SK-N-SH (cell line): ENCODE data around the gene ETV3. TPM values are rescaled to one million over a fixed set of nuclear protein-coding genes. Genes with fewer than 3 reads are reported as not detected.

Experiments used
- CTCF ChIA-PET: fragments of 300-600, 350-600 bp; formaldehyde crosslinking; extraction: SDS; loops from one replicate; lab custom pipeline; 2021; lab: Yijun Ruan, JAX
- POLR2A ChIA-PET: fragments of 350-600 bp; sonication (Branson Sonifier 250); formaldehyde crosslinking; extraction: SDS; loops from one replicate; lab custom pipeline; 2020; ENCODE audit warnings: antibody characterized with exemption, inconsistent platforms; lab: Yijun Ruan, JAX
- DNase-seq: peaks from one replicate; pipeline ENCODE4 v3.0.0; 2012
- H2AFZ ChIP-seq: fragments of 200-600 bp; sonication (generic); 2 replicates; pipeline ENCODE4 v1.8.1; 2016; ENCODE audit warnings: antibody characterized with exemption, mild to moderate bottlenecking, low read depth
- H3F3A ChIP-seq: fragments of 200-600 bp; sonication (generic); replicated peaks from 2 replicates; pipeline ENCODE3; 2016; ENCODE audit warnings: antibody characterized with exemption, mild to moderate bottlenecking; ENCODE audit not compliant: insufficient read depth
- H3K27ac ChIP-seq, 2 experiments: fragments of 200-500 bp in 1 of 2; fragments of 200-600 bp in 1 of 2; sonication (Bioruptor generic) in 1 of 2; sonication (generic), shearing (Covaris generic) in 1 of 2; 2 replicates each; pipeline versions ENCODE4 v1.5.1 to v1.6.1; 2014 to 2016; ENCODE audit warnings: low read depth in 2 of 2, inconsistent platforms in 1 of 2, low read length in 1 of 2, mild to moderate bottlenecking in 1 of 2, mixed read lengths in 1 of 2
- H3K27me3 ChIP-seq: fragments of 200-600 bp; sonication (generic), shearing (Covaris generic); 2 replicates; pipeline ENCODE4 v1.6.1; 2016; ENCODE audit warnings: mixed run types; ENCODE audit not compliant: insufficient read depth
- H3K36me3 ChIP-seq, 2 experiments: fragments of 200-500 bp in 1 of 2; fragments of 200-600 bp in 1 of 2; sonication (Bioruptor generic) in 1 of 2; sonication (generic) in 1 of 2; replicated peaks in 1 of 2; 2 replicates each; pipeline versions ENCODE3 to v1.5.1; 2014 to 2016; ENCODE audit warnings: low read length in 1 of 2, mild to moderate bottlenecking in 1 of 2; ENCODE audit not compliant: insufficient read depth in 2 of 2, control insufficient read depth in 1 of 2
- H3K4me1 ChIP-seq, 2 experiments: fragments of 200-500 bp in 1 of 2; fragments of 200-600 bp in 1 of 2; sonication (Bioruptor generic) in 1 of 2; sonication (generic), shearing (Covaris generic) in 1 of 2; 2 replicates each; pipeline versions ENCODE4 v1.5.1 to v1.6.1; 2014 to 2016; ENCODE audit warnings: low read depth in 1 of 2, low read length in 1 of 2, mixed run types in 1 of 2; ENCODE audit not compliant: insufficient read depth in 2 of 2, control insufficient read depth in 1 of 2
- H3K4me2 ChIP-seq: fragments of 200-600 bp; sonication (generic), shearing (Covaris generic); 2 replicates; pipeline ENCODE4 v1.6.1; 2017; ENCODE audit warnings: mixed run types
- H3K4me3 ChIP-seq, 2 experiments: fragments of 200-500 bp in 1 of 2; fragments of 200-600 bp in 1 of 2; sonication (Bioruptor generic) in 1 of 2; sonication (generic), shearing (Covaris generic) in 1 of 2; 2 replicates each; pipeline versions ENCODE4 v1.5.1 to v1.8.1; 2014 to 2016; ENCODE audit warnings: low read depth in 2 of 2, inconsistent platforms in 1 of 2, low read length in 1 of 2, mild to moderate bottlenecking in 1 of 2, mixed read lengths in 1 of 2, moderate library complexity in 1 of 2
- H3K79me2 ChIP-seq: fragments of 200-600 bp; sonication (generic); 2 replicates; pipeline ENCODE4 v1.8.1; 2017; ENCODE audit warnings: mild to moderate bottlenecking; ENCODE audit not compliant: insufficient read depth
- H3K9ac ChIP-seq: fragments of 200-600 bp; sonication (generic); 2 replicates; pipeline ENCODE4 v1.6.1; 2017; ENCODE audit warnings: mixed run types
- H3K9me2 ChIP-seq: fragments of 200-600 bp; sonication (generic); 2 replicates; pipeline ENCODE4 v1.6.1; 2017; ENCODE audit warnings: mixed run types
- H3K9me3 ChIP-seq: fragments of 200-600 bp; sonication (generic); 2 replicates; pipeline ENCODE4 v1.6.1; 2017; ENCODE audit warnings: mixed run types, mild to moderate bottlenecking, moderate library complexity
- H4K20me1 ChIP-seq: fragments of 200-600 bp; sonication (generic); 2 replicates; pipeline ENCODE4 v1.6.1; 2017; ENCODE audit warnings: mild to moderate bottlenecking, mixed run types; ENCODE audit not compliant: insufficient read depth
- CHD2 ChIP-seq: fragments of 150-350 bp; IDR thresholded peaks from 2 replicates; pipeline ENCODE4 v1.6.1; 2018; ENCODE audit warnings: low read length; ENCODE audit not compliant: partially characterized antibody
- ELF1 ChIP-seq: IDR thresholded peaks from 2 replicates; pipeline ENCODE4 v1.4.0; 2012
- EP300 ChIP-seq, 2 experiments: IDR thresholded peaks; 2 replicates each; pipeline versions ENCODE4 v1.4.0 to v1.6.1; 2012; ENCODE audit warnings: borderline replicate concordance in 1 of 2, low read depth in 1 of 2, low read length in 1 of 2
- FOSL2 ChIP-seq: IDR thresholded peaks from 2 replicates; pipeline ENCODE4 v1.4.0; 2012; ENCODE audit warnings: low read depth, mild to moderate bottlenecking, moderate library complexity, borderline replicate concordance
- FOXJ3 ChIP-seq: sonication (generic); formaldehyde crosslinking; IDR thresholded peaks from 2 replicates; pipeline ENCODE4 v1.5.1; 2020; ENCODE audit warnings: mild to moderate bottlenecking, missing genetic modification reagents
- GABPA ChIP-seq: IDR thresholded peaks from 2 replicates; pipeline ENCODE4 v1.4.0; 2012; ENCODE audit warnings: low read depth, mild to moderate bottlenecking
- GATA2 ChIP-seq: sonication (generic); formaldehyde crosslinking; IDR thresholded peaks from 2 replicates; pipeline ENCODE4 v1.5.0; 2020; ENCODE audit warnings: mild to moderate bottlenecking, missing genetic modification reagents
- JUND ChIP-seq: IDR thresholded peaks from 2 replicates; pipeline ENCODE4 v1.4.0; 2012
- MEF2A ChIP-seq: IDR thresholded peaks from 2 replicates; pipeline ENCODE4 v1.4.0; 2012; ENCODE audit warnings: low read depth, borderline replicate concordance
- NFIC ChIP-seq: IDR thresholded peaks from 2 replicates; pipeline ENCODE4 v1.4.0; 2012; ENCODE audit warnings: borderline replicate concordance
- SMC3 ChIP-seq: IDR thresholded peaks from 2 replicates; pipeline ENCODE4 v1.6.1; 2012; ENCODE audit warnings: low read depth, low read length, improper control_type of control experiment
- TCF12 ChIP-seq: IDR thresholded peaks from 2 replicates; pipeline ENCODE4 v1.4.0; 2012
- TEAD4 ChIP-seq: IDR thresholded peaks from 2 replicates; pipeline ENCODE4 v1.4.0; 2012; ENCODE audit warnings: mild to moderate bottlenecking, borderline replicate concordance; ENCODE audit not compliant: insufficient read depth
- WGBS: methylation state at CpG from one replicate; pipeline ENCODE4 v1.1.6; 2017; ENCODE audit warnings: low lambda C conversion rate; 5-methylcytosine and 5-hydroxymethylcytosine counted together
- polyA plus RNA-seq, 3 experiments: library from polyadenylated mRNA; depleted of rRNA; stranded (reverse); fragments of >200 nt; gene quantifications; 2 replicates each; pipeline ENCODE4 v1.2.3, GENCODE V29; 2012
- TF ChIP-seq, protein P1 (sequence below): IDR thresholded peaks from 2 replicates; pipeline ENCODE4; 2012
- TF ChIP-seq, protein P2 (sequence below): fragments of 150-350 bp; IDR thresholded peaks from 2 replicates; pipeline ENCODE4 v1.6.1; 2017; ENCODE audit warnings: antibody characterized with exemption, low read length, low read depth, borderline replicate concordance
- TF ChIP-seq, protein P3 (sequence below): fragments of 200-600 bp; sonication (generic); IDR thresholded peaks from 2 replicates; pipeline ENCODE4 v1.6.1; 2017; ENCODE audit warnings: antibody characterized with exemption, mild to moderate bottlenecking, moderate library complexity
- TF ChIP-seq, protein P4 (sequence below): IDR thresholded peaks from 2 replicates; pipeline ENCODE4 v1.6.1; 2012; ENCODE audit warnings: mild to moderate bottlenecking, low read depth, low read length, moderate library complexity

The ETV3 gene
- polyA plus RNA-seq, 1 of the 3 experiments (the other 2 are of a cell fraction) = 5.4 TPM

DNA sequence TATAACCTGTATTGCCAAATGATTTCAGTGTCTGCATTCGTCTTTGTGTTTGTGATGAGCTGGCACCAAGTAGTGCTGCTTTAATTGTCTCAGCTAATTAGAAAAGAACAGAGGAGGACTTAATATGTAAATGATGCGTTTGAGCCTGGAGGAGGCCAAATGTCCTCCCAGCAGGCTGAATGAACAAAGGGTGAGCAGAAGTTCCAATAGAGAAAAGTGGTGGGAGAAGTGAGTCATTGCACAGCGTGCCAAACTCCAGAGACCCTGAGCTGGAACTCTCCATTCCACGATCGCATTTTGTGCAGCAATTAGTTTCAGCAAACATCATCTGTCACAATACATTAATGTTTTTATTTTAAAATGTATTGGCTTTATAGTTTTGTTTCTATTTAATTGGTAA is 56.5 kb downstream of the ETV3 start:
- 69% methylated on average over 5 of the region's 5 CpGs for WGBS
- no peak overlapping the region for H3K4me2 ChIP-seq
- H3K36me3 ChIP-seq = no peaks in the 10 kb centered on the region
- H3K9me2 ChIP-seq = no peaks in the 10 kb centered on the region
- no peaks in the 10 kb centered on the region for H3K79me2 ChIP-seq
- no peak overlapping the region for H2AFZ ChIP-seq
- H4K20me1 ChIP-seq = no peaks in the 10 kb centered on the region
- no peak for DNase-seq
- no peaks in the 10 kb centered on the region; the same call in 1 of the 2 replicates for H3K27me3 ChIP-seq
- TF ChIP-seq, protein P1, sequence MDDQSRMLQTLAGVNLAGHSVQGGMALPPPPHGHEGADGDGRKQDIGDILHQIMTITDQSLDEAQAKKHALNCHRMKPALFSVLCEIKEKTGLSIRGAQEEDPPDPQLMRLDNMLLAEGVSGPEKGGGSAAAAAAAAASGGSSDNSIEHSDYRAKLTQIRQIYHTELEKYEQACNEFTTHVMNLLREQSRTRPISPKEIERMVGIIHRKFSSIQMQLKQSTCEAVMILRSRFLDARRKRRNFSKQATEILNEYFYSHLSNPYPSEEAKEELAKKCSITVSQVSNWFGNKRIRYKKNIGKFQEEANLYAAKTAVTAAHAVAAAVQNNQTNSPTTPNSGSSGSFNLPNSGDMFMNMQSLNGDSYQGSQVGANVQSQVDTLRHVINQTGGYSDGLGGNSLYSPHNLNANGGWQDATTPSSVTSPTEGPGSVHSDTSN = no peak
- no peak for TF ChIP-seq CHD2
- no peak for TF ChIP-seq FOXJ3 (CRISPR knock-in tag)
- no peak for TF ChIP-seq EP300 (IDR thresholded peaks at IDR 0.05; ENCODE audit: borderline replicate concordance in 1 of 2, low read depth in 1 of 2, low read length in 1 of 2)
- TF ChIP-seq, protein P2, sequence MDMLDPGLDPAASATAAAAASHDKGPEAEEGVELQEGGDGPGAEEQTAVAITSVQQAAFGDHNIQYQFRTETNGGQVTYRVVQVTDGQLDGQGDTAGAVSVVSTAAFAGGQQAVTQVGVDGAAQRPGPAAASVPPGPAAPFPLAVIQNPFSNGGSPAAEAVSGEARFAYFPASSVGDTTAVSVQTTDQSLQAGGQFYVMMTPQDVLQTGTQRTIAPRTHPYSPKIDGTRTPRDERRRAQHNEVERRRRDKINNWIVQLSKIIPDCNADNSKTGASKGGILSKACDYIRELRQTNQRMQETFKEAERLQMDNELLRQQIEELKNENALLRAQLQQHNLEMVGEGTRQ = no peak
- TF ChIP-seq ELF1 = no peak
- TF ChIP-seq TCF12 = no peak
- TF ChIP-seq, protein P3, sequence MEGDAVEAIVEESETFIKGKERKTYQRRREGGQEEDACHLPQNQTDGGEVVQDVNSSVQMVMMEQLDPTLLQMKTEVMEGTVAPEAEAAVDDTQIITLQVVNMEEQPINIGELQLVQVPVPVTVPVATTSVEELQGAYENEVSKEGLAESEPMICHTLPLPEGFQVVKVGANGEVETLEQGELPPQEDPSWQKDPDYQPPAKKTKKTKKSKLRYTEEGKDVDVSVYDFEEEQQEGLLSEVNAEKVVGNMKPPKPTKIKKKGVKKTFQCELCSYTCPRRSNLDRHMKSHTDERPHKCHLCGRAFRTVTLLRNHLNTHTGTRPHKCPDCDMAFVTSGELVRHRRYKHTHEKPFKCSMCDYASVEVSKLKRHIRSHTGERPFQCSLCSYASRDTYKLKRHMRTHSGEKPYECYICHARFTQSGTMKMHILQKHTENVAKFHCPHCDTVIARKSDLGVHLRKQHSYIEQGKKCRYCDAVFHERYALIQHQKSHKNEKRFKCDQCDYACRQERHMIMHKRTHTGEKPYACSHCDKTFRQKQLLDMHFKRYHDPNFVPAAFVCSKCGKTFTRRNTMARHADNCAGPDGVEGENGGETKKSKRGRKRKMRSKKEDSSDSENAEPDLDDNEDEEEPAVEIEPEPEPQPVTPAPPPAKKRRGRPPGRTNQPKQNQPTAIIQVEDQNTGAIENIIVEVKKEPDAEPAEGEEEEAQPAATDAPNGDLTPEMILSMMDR = no peak
- TF ChIP-seq FOSL2 = no peak
- TF ChIP-seq JUND = no peak
- no peak for TF ChIP-seq GATA2 (CRISPR knock-in tag)
- TF ChIP-seq NFIC = no peak
- no peak for TF ChIP-seq SMC3
- no peak for TF ChIP-seq TEAD4
- no peak for TF ChIP-seq MEF2A
- TF ChIP-seq GABPA = no peak
- TF ChIP-seq, protein P4, sequence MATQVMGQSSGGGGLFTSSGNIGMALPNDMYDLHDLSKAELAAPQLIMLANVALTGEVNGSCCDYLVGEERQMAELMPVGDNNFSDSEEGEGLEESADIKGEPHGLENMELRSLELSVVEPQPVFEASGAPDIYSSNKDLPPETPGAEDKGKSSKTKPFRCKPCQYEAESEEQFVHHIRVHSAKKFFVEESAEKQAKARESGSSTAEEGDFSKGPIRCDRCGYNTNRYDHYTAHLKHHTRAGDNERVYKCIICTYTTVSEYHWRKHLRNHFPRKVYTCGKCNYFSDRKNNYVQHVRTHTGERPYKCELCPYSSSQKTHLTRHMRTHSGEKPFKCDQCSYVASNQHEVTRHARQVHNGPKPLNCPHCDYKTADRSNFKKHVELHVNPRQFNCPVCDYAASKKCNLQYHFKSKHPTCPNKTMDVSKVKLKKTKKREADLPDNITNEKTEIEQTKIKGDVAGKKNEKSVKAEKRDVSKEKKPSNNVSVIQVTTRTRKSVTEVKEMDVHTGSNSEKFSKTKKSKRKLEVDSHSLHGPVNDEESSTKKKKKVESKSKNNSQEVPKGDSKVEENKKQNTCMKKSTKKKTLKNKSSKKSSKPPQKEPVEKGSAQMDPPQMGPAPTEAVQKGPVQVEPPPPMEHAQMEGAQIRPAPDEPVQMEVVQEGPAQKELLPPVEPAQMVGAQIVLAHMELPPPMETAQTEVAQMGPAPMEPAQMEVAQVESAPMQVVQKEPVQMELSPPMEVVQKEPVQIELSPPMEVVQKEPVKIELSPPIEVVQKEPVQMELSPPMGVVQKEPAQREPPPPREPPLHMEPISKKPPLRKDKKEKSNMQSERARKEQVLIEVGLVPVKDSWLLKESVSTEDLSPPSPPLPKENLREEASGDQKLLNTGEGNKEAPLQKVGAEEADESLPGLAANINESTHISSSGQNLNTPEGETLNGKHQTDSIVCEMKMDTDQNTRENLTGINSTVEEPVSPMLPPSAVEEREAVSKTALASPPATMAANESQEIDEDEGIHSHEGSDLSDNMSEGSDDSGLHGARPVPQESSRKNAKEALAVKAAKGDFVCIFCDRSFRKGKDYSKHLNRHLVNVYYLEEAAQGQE = no peak
- H3K27ac ChIP-seq = no peak overlapping the region
- no peaks in the 10 kb centered on the region for H3K9me3 ChIP-seq
- no peak overlapping the region for H3K4me3 ChIP-seq
- ChIA-PET POLR2A (interaction anchor here (0.7 kb wide), 1 partner anchor 8 kb away, joined by 3 read pairs; no protein-coding TSS in a partner anchor), CTCF (interaction anchor here (1.0 to 13.6 kb wide), 3 partner anchors 8 to 73 kb away, joined by 3 to 586 read pairs (median 32); no protein-coding TSS in a partner anchor)
- no peaks in the 10 kb centered on the region for H3F3A ChIP-seq
- no peak overlapping the region for H3K9ac ChIP-seq
- no peaks in the 10 kb centered on the region for H3K4me1 ChIP-seq
